ENCODE results near the gene LARP1. TPM values are rescaled to one million over a fixed set of nuclear protein-coding genes. Genes with fewer than 3 reads are reported as not detected.

Gene LARP1
- polyA plus RNA-seq, 1 donor from 2014 or later: 24.9 TPM

Other genes starting within 250 kb of the LARP1 start
- gene FAXDC2, start 95.2 kb downstream of the LARP1 start, polyA plus RNA-seq: 0.90 TPM
- gene CNOT8, start 103.2 kb downstream of the LARP1 start, polyA plus RNA-seq: 143 TPM
- 8.4 TPM for gene GEMIN5, start 182.8 kb downstream of the LARP1 start, polyA plus RNA-seq
- gene MRPL22, start 185.7 kb downstream of the LARP1 start, polyA plus RNA-seq: 87.4 TPM